ENCODE results near the gene DDX10. TPM values are rescaled to one million over a fixed set of nuclear protein-coding genes. Genes with fewer than 3 reads are reported as not detected.

Gene DDX10
- total and polyA plus RNA-seq, 4 donors, result 8.0 to 11.8 (median 9.0) TPM

GRCh38 chr11:108790501-108791299 lies 125.8 kb downstream of the DDX10 start:
- WGBS, result 87% methylated on average over 5 of the region's 5 CpGs
- DNase-seq (ENCODE audit: low spot score), result no peak
- no peaks in the 10 kb centered on the region for H3K36me3 ChIP-seq (ENCODE audit: control insufficient read depth in 4 of 4, insufficient read depth in 3 of 4, low read depth in 1 of 4, low read length in 3 of 4)
- no peaks in the 10 kb centered on the region for H3K9me3 ChIP-seq (ENCODE audit: control insufficient read depth in 4 of 4, low read length in 3 of 4)
- no peak overlapping the region for H3K27ac ChIP-seq (ENCODE audit: low read depth in 1 of 2, low read length in 2 of 2)
- H3K27me3 ChIP-seq (ENCODE audit: control insufficient read depth in 4 of 4, insufficient read depth in 4 of 4, low read length in 3 of 4), result no peaks in the 10 kb centered on the region
- H3K4me1 ChIP-seq (ENCODE audit: control insufficient read depth in 4 of 4, insufficient read depth in 4 of 4, low read length in 3 of 4), result no peaks in the 10 kb centered on the region
- no peak overlapping the region for H3K9ac ChIP-seq (ENCODE audit: low read depth in 1 of 2, low read length in 2 of 2)
- no peak for TF ChIP-seq JUND (IDR thresholded peaks at IDR 0.05)
- TF ChIP-seq YY1 (IDR thresholded peaks at IDR 0.05), result no peak
- TF ChIP-seq EGR1 (IDR thresholded peaks at IDR 0.05; ENCODE audit: low read depth in 2 of 2), result no peak
- no peak for TF ChIP-seq RXRA (IDR thresholded peaks at IDR 0.05)
- no peak for TF ChIP-seq REST (IDR thresholded peaks at IDR 0.05)
- no peak for TF ChIP-seq SP1 (IDR thresholded peaks at IDR 0.05)
- no peak for TF ChIP-seq GABPA (IDR thresholded peaks at IDR 0.05 in 1 of 2, conservative IDR thresholded peaks at IDR 0.05 in 1 of 2)
- no peak for TF ChIP-seq FOXA2 (IDR thresholded peaks at IDR 0.05)
- no peak for TF ChIP-seq RAD21 (IDR thresholded peaks at IDR 0.05)
- no peak for TF ChIP-seq ATF3 (IDR thresholded peaks at IDR 0.05)
- TF ChIP-seq CTCF (IDR thresholded peaks at IDR 0.05; ENCODE audit: low read depth, low read length, missing input control), result no peak
- no peak for TF ChIP-seq TAF1 (conservative IDR thresholded peaks at IDR 0.05)
- no peak for TF ChIP-seq HNF4A (conservative IDR thresholded peaks at IDR 0.05)
- H3K4me3 ChIP-seq (ENCODE audit: low read depth in 1 of 3, low read length in 3 of 3), result no peak overlapping the region

- H3K27me3 ChIP-seq (ENCODE audit: control insufficient read depth in 4 of 4, insufficient read depth in 4 of 4, low read length in 3 of 4), result no peaks in the 10 kb centered on the region
- H3K27ac ChIP-seq (ENCODE audit: low read depth in 1 of 2, low read length in 2 of 2), result no peak overlapping the region
- no peaks in the 10 kb centered on the region for H3K9me3 ChIP-seq (ENCODE audit: control insufficient read depth in 4 of 4, low read length in 3 of 4)
- no peaks in the 10 kb centered on the region for H3K4me1 ChIP-seq (ENCODE audit: control insufficient read depth in 4 of 4, insufficient read depth in 4 of 4, low read length in 3 of 4)
- DNase-seq (ENCODE audit: low spot score), result no peak
- no peaks in the 10 kb centered on the region for H3K36me3 ChIP-seq (ENCODE audit: control insufficient read depth in 4 of 4, insufficient read depth in 3 of 4, low read depth in 1 of 4, low read length in 3 of 4)
- H3K9ac ChIP-seq (ENCODE audit: low read depth in 1 of 2, low read length in 2 of 2), result no peak overlapping the region
- TF ChIP-seq HNF4A (conservative IDR thresholded peaks at IDR 0.05) (no peak), REST (IDR thresholded peaks at IDR 0.05) (no peak), MAX (IDR thresholded peaks at IDR 0.05) (no peak), ZBTB33 (IDR thresholded peaks at IDR 0.05) (no peak), RAD21 (IDR thresholded peaks at IDR 0.05) (no peak), SP1 (IDR thresholded peaks at IDR 0.05) (no peak), EGR1 (IDR thresholded peaks at IDR 0.05; ENCODE audit: low read depth in 2 of 2) (no peak), FOXA2 (IDR thresholded peaks at IDR 0.05) (no peak), CTCF (IDR thresholded peaks at IDR 0.05; ENCODE audit: low read depth, low read length, missing input control) (no peak), NR2F2 (IDR thresholded peaks at IDR 0.05) (no peak), TAF1 (conservative IDR thresholded peaks at IDR 0.05) (no peak), RXRA (IDR thresholded peaks at IDR 0.05) (no peak), JUND (IDR thresholded peaks at IDR 0.05) (no peak)
- 89% methylated on average over 2 of the region's 2 CpGs for WGBS
- no peak overlapping the region for H3K4me3 ChIP-seq (ENCODE audit: low read depth in 1 of 3, low read length in 3 of 3)
Observed at GRCh38 chr11:108793138-108793537, 128.3 kb downstream of the DDX10 start.
